ENCODE data around the gene MAMDC4. TPM values are rescaled to one million over a fixed set of nuclear protein-coding genes. Genes with fewer than 3 reads are reported as not detected.

Gene MAMDC4
- total and polyA plus RNA-seq, 2 of the 13 experiments (the other 11 are each of a cell fraction or from before 2014, with no cell fraction given), result 6.0 to 6.8 TPM

DNA sequence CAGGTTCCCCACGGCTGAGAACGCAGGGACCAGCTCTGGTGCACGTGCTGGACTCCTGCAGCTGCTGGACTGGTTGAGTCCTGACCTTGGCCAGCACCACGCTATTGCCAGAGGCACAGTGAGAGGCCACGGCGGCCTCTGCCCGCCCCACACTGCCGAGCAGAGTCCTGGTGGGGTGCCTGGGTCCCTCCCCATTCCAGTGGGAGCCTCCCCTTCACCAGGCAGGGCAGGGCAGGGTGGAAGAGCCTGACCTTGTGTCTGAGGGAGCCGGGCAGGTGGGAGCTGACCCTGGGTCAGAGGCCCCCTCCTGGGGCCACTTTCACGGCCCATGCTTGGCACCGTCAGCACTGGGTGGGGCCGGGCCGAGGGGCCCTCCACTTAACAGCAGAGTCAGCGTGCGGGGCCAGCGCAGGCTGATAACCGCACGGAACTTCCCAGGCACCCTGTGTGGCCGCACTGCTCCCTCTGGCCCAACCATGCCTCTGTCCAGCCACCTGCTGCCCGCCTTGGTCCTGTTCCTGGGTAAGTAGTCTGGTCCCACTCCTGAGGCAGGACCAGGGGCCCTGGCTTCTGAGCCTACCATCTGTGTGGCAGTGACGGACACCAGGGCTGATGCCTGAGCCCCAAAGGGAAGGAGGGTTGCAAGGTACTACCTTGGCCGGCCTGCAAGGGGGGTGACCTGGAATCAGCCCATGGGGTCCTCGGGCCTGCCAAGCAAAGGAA, at the start of gene MAMDC4 (continued):
- TF ChIP-seq, protein P1, sequence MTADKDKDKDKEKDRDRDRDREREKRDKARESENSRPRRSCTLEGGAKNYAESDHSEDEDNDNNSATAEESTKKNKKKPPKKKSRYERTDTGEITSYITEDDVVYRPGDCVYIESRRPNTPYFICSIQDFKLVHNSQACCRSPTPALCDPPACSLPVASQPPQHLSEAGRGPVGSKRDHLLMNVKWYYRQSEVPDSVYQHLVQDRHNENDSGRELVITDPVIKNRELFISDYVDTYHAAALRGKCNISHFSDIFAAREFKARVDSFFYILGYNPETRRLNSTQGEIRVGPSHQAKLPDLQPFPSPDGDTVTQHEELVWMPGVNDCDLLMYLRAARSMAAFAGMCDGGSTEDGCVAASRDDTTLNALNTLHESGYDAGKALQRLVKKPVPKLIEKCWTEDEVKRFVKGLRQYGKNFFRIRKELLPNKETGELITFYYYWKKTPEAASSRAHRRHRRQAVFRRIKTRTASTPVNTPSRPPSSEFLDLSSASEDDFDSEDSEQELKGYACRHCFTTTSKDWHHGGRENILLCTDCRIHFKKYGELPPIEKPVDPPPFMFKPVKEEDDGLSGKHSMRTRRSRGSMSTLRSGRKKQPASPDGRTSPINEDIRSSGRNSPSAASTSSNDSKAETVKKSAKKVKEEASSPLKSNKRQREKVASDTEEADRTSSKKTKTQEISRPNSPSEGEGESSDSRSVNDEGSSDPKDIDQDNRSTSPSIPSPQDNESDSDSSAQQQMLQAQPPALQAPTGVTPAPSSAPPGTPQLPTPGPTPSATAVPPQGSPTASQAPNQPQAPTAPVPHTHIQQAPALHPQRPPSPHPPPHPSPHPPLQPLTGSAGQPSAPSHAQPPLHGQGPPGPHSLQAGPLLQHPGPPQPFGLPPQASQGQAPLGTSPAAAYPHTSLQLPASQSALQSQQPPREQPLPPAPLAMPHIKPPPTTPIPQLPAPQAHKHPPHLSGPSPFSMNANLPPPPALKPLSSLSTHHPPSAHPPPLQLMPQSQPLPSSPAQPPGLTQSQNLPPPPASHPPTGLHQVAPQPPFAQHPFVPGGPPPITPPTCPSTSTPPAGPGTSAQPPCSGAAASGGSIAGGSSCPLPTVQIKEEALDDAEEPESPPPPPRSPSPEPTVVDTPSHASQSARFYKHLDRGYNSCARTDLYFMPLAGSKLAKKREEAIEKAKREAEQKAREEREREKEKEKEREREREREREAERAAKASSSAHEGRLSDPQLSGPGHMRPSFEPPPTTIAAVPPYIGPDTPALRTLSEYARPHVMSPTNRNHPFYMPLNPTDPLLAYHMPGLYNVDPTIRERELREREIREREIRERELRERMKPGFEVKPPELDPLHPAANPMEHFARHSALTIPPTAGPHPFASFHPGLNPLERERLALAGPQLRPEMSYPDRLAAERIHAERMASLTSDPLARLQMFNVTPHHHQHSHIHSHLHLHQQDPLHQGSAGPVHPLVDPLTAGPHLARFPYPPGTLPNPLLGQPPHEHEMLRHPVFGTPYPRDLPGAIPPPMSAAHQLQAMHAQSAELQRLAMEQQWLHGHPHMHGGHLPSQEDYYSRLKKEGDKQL (CRISPR knock-in tag; IDR thresholded peaks at IDR 0.05; ENCODE audit: low read depth), result no peak
- TF ChIP-seq ARNT2 (CRISPR knock-in tag; IDR thresholded peaks at IDR 0.05; ENCODE audit: low read depth), result no peak
- peak; percentile 15; the same call in 1 of the 2 replicates for TF ChIP-seq GABPB1 (CRISPR knock-in tag; IDR thresholded peaks at IDR 0.05)
- no peak for TF ChIP-seq ZFY (CRISPR knock-in tag; IDR thresholded peaks at IDR 0.05)
- TF ChIP-seq, protein P2, sequence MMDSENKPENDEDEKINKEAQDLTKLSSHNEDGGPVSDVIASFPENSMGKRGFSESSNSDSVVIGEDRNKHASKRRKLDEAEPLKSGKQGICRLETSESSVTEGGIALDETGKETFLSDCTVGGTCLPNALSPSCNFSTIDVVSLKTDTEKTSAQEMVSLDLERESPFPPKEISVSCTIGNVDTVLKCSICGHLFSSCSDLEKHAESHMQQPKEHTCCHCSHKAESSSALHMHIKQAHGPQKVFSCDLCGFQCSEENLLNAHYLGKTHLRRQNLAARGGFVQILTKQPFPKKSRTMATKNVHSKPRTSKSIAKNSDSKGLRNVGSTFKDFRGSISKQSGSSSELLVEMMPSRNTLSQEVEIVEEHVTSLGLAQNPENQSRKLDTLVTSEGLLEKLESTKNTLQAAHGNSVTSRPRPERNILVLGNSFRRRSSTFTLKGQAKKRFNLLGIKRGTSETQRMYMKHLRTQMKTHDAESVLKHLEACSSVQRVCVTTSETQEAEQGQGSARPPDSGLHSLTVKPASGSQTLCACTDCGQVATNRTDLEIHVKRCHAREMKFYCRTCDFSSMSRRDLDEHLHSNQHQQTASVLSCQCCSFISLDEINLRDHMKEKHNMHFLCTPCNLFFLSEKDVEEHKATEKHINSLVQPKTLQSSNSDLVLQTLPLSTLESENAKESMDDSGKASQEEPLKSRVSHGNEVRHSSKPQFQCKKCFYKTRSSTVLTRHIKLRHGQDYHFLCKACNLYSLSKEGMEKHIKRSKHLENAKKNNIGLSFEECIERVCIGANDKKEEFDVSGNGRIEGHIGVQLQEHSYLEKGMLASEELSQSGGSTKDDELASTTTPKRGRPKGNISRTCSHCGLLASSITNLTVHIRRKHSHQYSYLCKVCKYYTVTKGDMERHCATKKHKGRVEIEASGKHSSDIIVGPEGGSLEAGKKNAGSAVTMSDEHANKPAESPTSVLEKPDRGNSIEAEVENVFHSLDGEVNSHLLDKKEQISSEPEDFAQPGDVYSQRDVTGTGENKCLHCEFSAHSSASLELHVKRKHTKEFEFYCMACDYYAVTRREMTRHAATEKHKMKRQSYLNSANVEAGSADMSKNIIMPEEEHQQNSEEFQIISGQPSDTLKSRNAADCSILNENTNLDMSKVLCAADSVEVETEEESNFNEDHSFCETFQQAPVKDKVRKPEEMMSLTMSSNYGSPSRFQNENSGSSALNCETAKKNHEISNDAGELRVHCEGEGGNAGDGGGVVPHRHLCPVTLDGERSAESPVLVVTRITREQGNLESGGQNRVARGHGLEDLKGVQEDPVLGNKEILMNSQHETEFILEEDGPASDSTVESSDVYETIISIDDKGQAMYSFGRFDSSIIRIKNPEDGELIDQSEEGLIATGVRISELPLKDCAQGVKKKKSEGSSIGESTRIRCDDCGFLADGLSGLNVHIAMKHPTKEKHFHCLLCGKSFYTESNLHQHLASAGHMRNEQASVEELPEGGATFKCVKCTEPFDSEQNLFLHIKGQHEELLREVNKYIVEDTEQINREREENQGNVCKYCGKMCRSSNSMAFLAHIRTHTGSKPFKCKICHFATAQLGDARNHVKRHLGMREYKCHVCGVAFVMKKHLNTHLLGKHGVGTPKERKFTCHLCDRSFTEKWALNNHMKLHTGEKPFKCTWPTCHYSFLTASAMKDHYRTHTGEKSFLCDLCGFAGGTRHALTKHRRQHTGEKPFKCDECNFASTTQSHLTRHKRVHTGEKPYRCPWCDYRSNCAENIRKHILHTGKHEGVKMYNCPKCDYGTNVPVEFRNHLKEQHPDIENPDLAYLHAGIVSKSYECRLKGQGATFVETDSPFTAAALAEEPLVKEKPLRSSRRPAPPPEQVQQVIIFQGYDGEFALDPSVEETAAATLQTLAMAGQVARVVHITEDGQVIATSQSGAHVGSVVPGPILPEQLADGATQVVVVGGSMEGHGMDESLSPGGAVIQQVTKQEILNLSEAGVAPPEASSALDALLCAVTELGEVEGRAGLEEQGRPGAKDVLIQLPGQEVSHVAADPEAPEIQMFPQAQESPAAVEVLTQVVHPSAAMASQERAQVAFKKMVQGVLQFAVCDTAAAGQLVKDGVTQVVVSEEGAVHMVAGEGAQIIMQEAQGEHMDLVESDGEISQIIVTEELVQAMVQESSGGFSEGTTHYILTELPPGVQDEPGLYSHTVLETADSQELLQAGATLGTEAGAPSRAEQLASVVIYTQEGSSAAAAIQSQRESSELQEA (CRISPR knock-in tag; IDR thresholded peaks at IDR 0.05; ENCODE audit: not compliant biosample characterization), result no peak
- no peak for TF ChIP-seq HNF4A (CRISPR knock-in tag; IDR thresholded peaks at IDR 0.05)
- TF ChIP-seq, protein P3, sequence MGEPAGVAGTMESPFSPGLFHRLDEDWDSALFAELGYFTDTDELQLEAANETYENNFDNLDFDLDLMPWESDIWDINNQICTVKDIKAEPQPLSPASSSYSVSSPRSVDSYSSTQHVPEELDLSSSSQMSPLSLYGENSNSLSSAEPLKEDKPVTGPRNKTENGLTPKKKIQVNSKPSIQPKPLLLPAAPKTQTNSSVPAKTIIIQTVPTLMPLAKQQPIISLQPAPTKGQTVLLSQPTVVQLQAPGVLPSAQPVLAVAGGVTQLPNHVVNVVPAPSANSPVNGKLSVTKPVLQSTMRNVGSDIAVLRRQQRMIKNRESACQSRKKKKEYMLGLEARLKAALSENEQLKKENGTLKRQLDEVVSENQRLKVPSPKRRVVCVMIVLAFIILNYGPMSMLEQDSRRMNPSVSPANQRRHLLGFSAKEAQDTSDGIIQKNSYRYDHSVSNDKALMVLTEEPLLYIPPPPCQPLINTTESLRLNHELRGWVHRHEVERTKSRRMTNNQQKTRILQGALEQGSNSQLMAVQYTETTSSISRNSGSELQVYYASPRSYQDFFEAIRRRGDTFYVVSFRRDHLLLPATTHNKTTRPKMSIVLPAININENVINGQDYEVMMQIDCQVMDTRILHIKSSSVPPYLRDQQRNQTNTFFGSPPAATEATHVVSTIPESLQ (CRISPR knock-in tag; conservative IDR thresholded peaks at IDR 0.05), result no peak
- TF ChIP-seq, protein P4, sequence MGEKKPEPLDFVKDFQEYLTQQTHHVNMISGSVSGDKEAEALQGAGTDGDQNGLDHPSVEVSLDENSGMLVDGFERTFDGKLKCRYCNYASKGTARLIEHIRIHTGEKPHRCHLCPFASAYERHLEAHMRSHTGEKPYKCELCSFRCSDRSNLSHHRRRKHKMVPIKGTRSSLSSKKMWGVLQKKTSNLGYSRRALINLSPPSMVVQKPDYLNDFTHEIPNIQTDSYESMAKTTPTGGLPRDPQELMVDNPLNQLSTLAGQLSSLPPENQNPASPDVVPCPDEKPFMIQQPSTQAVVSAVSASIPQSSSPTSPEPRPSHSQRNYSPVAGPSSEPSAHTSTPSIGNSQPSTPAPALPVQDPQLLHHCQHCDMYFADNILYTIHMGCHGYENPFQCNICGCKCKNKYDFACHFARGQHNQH (CRISPR knock-in tag; IDR thresholded peaks at IDR 0.05), result no peak
- no peak for TF ChIP-seq U2AF2 (IDR thresholded peaks at IDR 0.05; ENCODE audit: low read depth, low read length)
